Measurements from ENCODE around the gene HCN3.

DNA sequence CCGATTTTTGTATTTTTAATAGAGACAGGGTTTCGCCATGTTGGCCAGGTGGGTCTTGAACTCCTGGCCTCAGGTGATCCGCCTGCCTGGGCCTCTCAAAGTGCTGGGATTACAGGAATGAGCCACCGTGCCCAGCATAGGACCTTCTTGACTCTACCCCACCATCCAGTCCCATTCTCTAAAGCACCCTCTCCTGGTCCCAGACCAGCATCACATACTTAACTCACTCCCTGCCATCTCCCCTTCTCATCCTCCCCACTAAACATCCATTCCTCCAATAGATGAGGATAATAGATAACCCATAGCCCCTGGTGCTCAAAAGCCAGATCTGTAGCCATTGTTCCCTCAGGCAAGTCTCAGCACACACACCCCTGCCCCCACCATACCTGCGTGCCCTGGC is 24.1 kb upstream of the HCN3 start:
- TF ChIP-seq, protein P1, sequence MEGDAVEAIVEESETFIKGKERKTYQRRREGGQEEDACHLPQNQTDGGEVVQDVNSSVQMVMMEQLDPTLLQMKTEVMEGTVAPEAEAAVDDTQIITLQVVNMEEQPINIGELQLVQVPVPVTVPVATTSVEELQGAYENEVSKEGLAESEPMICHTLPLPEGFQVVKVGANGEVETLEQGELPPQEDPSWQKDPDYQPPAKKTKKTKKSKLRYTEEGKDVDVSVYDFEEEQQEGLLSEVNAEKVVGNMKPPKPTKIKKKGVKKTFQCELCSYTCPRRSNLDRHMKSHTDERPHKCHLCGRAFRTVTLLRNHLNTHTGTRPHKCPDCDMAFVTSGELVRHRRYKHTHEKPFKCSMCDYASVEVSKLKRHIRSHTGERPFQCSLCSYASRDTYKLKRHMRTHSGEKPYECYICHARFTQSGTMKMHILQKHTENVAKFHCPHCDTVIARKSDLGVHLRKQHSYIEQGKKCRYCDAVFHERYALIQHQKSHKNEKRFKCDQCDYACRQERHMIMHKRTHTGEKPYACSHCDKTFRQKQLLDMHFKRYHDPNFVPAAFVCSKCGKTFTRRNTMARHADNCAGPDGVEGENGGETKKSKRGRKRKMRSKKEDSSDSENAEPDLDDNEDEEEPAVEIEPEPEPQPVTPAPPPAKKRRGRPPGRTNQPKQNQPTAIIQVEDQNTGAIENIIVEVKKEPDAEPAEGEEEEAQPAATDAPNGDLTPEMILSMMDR (conservative IDR thresholded peaks at IDR 0.05): no peak
- no peak for TF ChIP-seq EZH2 (IDR thresholded peaks at IDR 0.05; ENCODE audit: low read depth)

Measured in PC-9 (cell line).